Body of pancreas (tissue), 4 donors: ENCODE results near the gene MFSD8. TPM values are rescaled to one million over a fixed set of nuclear protein-coding genes. Genes with fewer than 3 reads are reported as not detected.
A peak's percentile ranks its signal among the peaks of the same experiment; 100 is the strongest.
"Not testable (repeated sequence)": the region's sequence is repeated elsewhere in the genome, so short reads cannot be mapped to it uniquely, and the experiment has no call there.

ENCODE experiments used
- ATAC-seq: fragments of 150-250 bp; one replicate; pipeline ENCODE4 v1.9.1; 2016
- DNase-seq, 4 donors: peaks; one replicate each; pipeline ENCODE4 v3.0.0-alpha.2; 2019
- H3K27ac ChIP-seq, 4 donors: fragments of 200-600 bp; sonication (generic); 1 replicate in 3 of 4; 2 replicates in 1 of 4; pipeline versions ENCODE4 v1.5.1 to v1.6.1; 2016 to 2019; ENCODE audit warnings: mild to moderate bottlenecking in 1 of 4, mixed read lengths in 1 of 4, moderate library complexity in 1 of 4
- H3K27me3 ChIP-seq, 2 donors: fragments of 200-600 bp; sonication (generic); one replicate each; pipeline ENCODE4 v1.6.0; 2016; ENCODE audit warnings: mild to moderate bottlenecking in 1 of 2
- H3K36me3 ChIP-seq, 2 donors: fragments of 200-600 bp; sonication (generic); replicated peaks in 1 of 2; 2 replicates each; pipeline ENCODE4 v1.5.1; 2016; ENCODE audit warnings: low read depth in 2 of 2; ENCODE audit not compliant: insufficient read depth in 1 of 2
- H3K4me1 ChIP-seq: fragments of 200-600 bp; sonication (generic); one replicate; pipeline ENCODE4 v1.6.0; 2016
- H3K4me3 ChIP-seq, 2 donors: fragments of 200-600 bp; sonication (generic); 1 replicate in 1 of 2; 2 replicates in 1 of 2; pipeline ENCODE4 v1.5.1; 2016 to 2019
- H3K9me3 ChIP-seq, 3 donors: fragments of 200-600 bp; sonication (generic); 1 replicate in 2 of 3; 2 replicates in 1 of 3; pipeline ENCODE4 v1.5.1; 2016
- POLR2A ChIP-seq, 3 donors: fragments of 450-650 bp; IDR thresholded peaks; one replicate each; pipeline ENCODE4 v1.6.1; 2016; ENCODE audit warnings: antibody characterized with exemption in 3 of 3, mild to moderate bottlenecking in 2 of 3
- WGBS, 2 donors: methylation state at CpG; one replicate each; pipeline ENCODE4 v1.1.5; 2017; 5-methylcytosine and 5-hydroxymethylcytosine counted together
- intact Hi-C: fragments of 100-400 bp; cut with DNase I; formaldehyde crosslinking; loops from one replicate; pipeline ENCODE4 v1.15.1; 2023
- total RNA-seq, 2 donors: library from RNA; depleted of rRNA; stranded (reverse); fragments of >200 nt; gene quantifications; one replicate each; pipeline ENCODE4 v1.1.0, GENCODE V29; 2016
- TF ChIP-seq, protein P1 (sequence below), 7 experiments: fragments of 450-650 bp in 4 of 7; fragments of 200-600 bp in 3 of 7; sonication (generic) in 3 of 7; IDR thresholded peaks; one replicate each; pipeline ENCODE4 v1.5.1; 2016 to 2019; ENCODE audit warnings: antibody characterized with exemption in 7 of 7

Gene MFSD8
- total RNA-seq, 2 donors from 2014 or later, result 12.5 to 27.0 TPM

DNA sequence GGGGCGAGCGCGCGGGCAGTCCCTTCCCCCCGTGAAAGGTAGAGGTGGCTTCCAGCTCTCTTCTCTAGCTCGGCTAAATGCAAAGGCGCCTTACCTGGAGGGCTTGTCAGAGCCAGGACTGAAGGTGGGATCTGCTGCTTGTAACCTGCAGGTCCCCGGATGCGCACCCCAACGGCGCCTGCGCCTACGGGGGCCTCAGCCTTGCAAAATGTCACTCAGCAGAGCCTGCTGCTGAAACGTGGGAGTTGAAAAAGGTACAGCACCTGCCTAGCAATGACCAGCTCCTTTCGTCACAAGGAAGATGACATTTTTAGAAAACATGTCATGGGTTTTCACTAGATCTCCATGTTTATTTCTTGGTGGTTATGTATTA lies 816 bp upstream of the MFSD8 start:
- DNase-seq, result peak; percentile 77 to 88 (median 84)
- Histone ChIP-seq H3K27me3 (no peaks in the 10 kb centered on the region), H3K27ac (peak overlapping the region; percentile 95 to 99 (median 98)), H3K4me3 (peak overlapping the region; percentile 54 to 92), H3K9me3 (no peaks in the 10 kb centered on the region), H3K36me3 (no peaks in the 10 kb centered on the region), H3K4me1 (peaks cover 42% of the 10 kb centered on the region)
- TF ChIP-seq POLR2A (IDR thresholded peaks at IDR 0.05), result no peak
- TF ChIP-seq, protein P1, sequence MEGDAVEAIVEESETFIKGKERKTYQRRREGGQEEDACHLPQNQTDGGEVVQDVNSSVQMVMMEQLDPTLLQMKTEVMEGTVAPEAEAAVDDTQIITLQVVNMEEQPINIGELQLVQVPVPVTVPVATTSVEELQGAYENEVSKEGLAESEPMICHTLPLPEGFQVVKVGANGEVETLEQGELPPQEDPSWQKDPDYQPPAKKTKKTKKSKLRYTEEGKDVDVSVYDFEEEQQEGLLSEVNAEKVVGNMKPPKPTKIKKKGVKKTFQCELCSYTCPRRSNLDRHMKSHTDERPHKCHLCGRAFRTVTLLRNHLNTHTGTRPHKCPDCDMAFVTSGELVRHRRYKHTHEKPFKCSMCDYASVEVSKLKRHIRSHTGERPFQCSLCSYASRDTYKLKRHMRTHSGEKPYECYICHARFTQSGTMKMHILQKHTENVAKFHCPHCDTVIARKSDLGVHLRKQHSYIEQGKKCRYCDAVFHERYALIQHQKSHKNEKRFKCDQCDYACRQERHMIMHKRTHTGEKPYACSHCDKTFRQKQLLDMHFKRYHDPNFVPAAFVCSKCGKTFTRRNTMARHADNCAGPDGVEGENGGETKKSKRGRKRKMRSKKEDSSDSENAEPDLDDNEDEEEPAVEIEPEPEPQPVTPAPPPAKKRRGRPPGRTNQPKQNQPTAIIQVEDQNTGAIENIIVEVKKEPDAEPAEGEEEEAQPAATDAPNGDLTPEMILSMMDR (IDR thresholded peaks at IDR 0.05), result no peak
- intact Hi-C loops, result no loop called here
- ATAC-seq, result peak; percentile 61
- 1% methylated on average over 15 of the region's 15 CpGs for WGBS, 2 donors

DNA sequence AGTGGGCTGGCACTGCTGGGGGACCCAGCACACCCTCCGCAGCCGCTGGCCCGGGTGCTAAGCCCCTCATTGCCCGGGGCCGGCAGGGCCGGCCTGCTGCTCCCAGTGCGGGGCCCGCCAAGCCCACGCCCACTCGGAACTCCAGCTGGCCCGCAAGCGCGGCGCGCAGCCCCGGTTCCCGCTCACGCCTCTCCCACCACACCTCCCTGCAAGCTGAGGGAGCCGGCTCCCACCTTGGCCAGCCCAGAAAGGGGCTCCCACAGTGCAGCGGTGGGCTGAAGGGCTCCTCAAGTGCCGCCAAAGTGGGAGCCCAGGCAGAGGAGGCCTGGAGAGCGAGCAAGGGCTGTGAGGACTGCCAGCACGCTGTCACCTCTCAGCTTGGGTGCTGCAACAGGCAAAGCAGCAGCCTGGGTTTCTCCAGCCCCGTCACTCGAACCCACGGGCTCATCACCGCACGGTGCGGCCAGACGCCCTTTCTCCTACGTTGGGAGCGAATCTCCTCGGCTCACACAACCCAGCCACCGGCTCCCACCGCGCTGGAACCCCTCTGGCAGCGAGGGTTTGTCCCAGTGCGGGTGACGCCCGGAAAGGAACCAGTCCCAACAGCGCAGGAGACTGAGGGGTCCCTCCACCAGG lies 429 bp downstream of the MFSD8 start:
- H3K27me3 ChIP-seq, intact Hi-C loops, H3K9me3 ChIP-seq, H3K36me3 ChIP-seq: not testable (repeated sequence)
- Histone ChIP-seq H3K4me3 (peak overlapping the region; percentile 92 to 97), H3K27ac (peak overlapping the region; percentile 95 to 99 (median 98)), H3K4me1 (peaks cover 39% of the 10 kb centered on the region)
- WGBS, 2 donors, result 0 to 1% methylated on average over 1 to 38 of the region's 41 CpGs
- DNase-seq (peak in 1 of 4 donors; percentile 39), ATAC-seq (peak; percentile 13)

DNA sequence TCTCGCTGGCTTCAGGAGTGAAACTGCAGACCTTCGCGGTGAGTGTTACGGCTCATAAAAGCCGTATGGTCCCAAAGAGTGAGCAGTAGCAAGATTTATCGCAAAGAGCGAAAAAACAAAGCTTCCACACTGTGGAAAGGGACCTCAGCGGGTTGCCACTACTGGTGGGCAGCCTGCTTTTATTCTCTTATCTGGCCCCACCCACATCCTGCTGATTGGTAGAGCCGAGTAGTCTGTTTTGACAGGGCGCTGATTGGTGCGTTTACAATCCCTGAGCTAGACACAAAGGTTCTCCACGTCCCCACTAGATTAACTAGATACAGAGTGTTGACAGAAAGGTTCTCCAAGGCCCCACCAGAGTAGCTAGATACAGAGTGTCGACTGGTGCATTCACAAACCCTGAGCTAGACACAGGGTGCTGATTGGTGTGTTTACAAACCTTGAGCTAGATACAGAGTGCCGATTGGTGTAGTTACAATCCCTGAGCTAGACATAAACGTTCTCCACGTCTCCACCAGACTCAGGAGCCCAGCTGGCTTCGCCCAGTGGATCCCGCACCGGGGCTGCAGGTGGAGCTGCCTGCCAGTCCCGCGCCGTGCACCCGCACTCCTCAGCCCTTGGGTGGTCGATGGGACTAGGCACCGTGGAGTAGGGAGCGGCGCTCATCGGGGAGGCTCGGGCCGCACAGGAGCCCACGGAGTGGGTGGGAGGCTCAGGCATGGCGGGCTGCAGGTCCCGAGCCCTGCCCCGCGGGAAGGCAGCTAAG lies 1.2 kb downstream of the MFSD8 start:
- peak overlapping the region; percentile 92 to 97 for H3K4me3 ChIP-seq
- ATAC-seq, H3K27me3 ChIP-seq, H3K36me3 ChIP-seq, H3K9me3 ChIP-seq, intact Hi-C loops: not testable (repeated sequence)
- H3K27ac ChIP-seq, result peak overlapping the region; percentile 95 to 99 (median 98)
- 33 to 37% methylated on average over 24 to 35 of the region's 35 CpGs for WGBS, 2 donors
- H3K4me1 ChIP-seq, result peaks cover 38% of the 10 kb centered on the region
- peak in 1 of 4 donors; percentile 9 for DNase-seq

DNA sequence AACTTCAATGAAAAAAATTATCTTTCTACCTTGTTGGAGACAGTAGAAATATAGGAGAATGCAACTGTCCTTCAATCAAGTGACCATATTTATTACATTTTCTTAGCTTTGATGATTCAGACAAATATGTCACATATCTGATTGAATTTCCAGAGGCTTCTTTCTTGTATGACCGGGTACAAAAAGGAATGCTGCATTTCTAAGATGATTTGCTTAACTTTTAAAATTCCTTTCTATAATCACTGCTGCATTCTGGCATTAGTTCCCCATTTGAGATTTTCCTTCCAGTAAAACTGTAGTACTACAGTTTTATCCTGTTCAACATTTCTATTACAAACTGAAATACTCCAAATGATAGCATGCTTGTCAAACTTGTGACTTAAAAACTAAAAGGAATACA lies 5.2 kb downstream of the MFSD8 start:
- Histone ChIP-seq H3K27ac (no peak overlapping the region), H3K36me3 (no peaks in the 10 kb centered on the region), H3K27me3 (no peaks in the 10 kb centered on the region), H3K4me1 (peaks cover 18% of the 10 kb centered on the region), H3K9me3 (no peaks in the 10 kb centered on the region), H3K4me3 (no peak overlapping the region)
- TF ChIP-seq POLR2A (IDR thresholded peaks at IDR 0.05), result no peak
- TF ChIP-seq, protein P1 (IDR thresholded peaks at IDR 0.05), result no peak
- ATAC-seq (no peak), DNase-seq (no peak)
- intact Hi-C loops, result no loop called here
- WGBS, 2 donors, result 74 to 79% methylated on average over 1 of the region's 1 CpG

DNA sequence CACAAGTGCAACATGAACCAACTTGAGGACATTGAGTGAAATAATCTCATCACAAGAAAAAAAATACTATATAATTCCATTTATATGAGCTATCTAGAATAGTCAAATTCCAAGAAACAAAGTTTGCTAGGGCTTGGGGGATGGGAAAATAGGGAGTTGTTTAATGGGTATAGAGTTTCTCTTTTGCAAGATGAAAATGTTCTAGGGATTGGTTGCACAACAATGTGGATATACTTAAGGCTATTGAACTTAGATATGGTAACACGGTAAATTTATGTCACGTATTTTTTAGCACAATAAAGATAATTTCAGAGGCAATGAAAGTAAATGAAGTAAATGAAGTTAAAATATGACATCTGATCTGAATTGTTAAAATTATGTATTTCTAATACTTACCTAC lies 7.9 kb downstream of the MFSD8 start:
- Histone ChIP-seq H3K4me3 (no peak overlapping the region), H3K9me3 (no peaks in the 10 kb centered on the region), H3K27me3 (no peaks in the 10 kb centered on the region), H3K27ac (no peak overlapping the region), H3K36me3 (no peaks in the 10 kb centered on the region), H3K4me1 (peaks cover under 1% of the 10 kb centered on the region)
- DNase-seq (no peak), ATAC-seq (no peak)
- 79 to 86% methylated on average over 2 of the region's 2 CpGs for WGBS, 2 donors
- TF ChIP-seq, protein P1 (IDR thresholded peaks at IDR 0.05), result no peak
- no peak for TF ChIP-seq POLR2A (IDR thresholded peaks at IDR 0.05)
- intact Hi-C loops, result no loop called here
